ENCODE results near the gene GOLGA8K.
A peak's percentile ranks its signal among the peaks of the same experiment; 100 is the strongest.
"Not testable (repeated sequence)": the region's sequence is repeated elsewhere in the genome, so short reads cannot be mapped to it uniquely, and the experiment has no call there.

The GOLGA8K gene

DNA sequence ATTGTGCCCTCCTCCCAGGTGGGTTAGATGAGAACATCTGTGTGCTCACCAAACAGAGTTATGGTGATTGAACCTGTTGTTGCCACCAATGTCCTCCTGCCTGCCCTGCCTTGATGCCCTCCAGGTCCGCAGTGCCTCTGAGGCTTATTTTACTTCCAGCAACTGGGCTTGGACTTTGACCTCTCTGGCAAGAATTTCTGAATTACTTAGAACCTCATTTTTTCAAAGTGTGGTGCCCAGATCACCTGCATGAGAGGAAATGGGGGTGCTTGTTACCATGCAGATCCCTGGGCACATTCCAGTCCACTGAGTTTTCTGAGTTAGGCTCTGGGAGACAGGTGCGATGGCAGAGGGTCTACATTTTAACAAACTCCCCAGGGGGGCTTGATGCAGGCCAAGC lies 33.0 kb downstream of the GOLGA8K start:
- H3K36me3 ChIP-seq (ENCODE audit: control insufficient read depth in 4 of 4, insufficient read depth in 4 of 4, low read length in 3 of 4); H3K27ac ChIP-seq (ENCODE audit: insufficient read depth in 1 of 2, low read depth in 1 of 2, low read length in 2 of 2, poor library complexity in 1 of 2, severe bottlenecking in 2 of 2); H3K9me3 ChIP-seq (ENCODE audit: control extremely low read depth in 1 of 5, control insufficient read depth in 4 of 5, insufficient read depth in 2 of 5, low read depth in 1 of 5, low read length in 4 of 5); H3K4me3 ChIP-seq (ENCODE audit: control insufficient read depth in 1 of 7, extremely low read depth in 1 of 7, insufficient read depth in 4 of 7, low read depth in 2 of 7, low read length in 6 of 7); H3K4me1 ChIP-seq (ENCODE audit: control extremely low read depth in 1 of 4, control insufficient read depth in 4 of 4, insufficient read depth in 4 of 4, low read length in 3 of 4); POLR2A ChIA-PET; DNase-seq; CTCF ChIA-PET; H3K27me3 ChIP-seq (replicated peaks in 2 of 5; ENCODE audit: control insufficient read depth in 4 of 5, insufficient read depth in 5 of 5, low read length in 4 of 5): not testable (repeated sequence)
- WGBS (ENCODE audit: insufficient coverage): no CpG with 5 or more reads among the region's 2 CpGs

DNA sequence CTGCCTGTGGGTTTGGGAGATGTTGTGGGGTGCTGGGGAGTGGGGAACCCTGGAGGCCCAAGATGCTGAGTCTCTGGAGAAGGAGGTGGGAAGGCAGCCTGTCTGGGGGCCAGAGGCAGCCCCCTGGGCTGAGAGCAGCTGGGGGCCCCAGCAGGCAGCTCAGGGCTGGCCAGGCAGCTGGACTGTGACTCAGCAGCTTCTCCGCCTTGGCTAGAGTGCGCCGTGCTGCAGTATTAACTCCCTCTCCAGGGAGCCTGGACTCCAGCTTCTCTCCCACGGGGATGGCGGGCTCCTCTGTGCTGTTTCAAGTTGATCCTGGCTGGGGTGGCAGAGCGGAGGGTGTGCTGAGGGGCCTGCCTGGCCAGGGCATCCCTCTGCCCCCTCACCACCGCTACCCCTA lies 36.6 kb downstream of the GOLGA8K start:
- H3K4me1 ChIP-seq (ENCODE audit: control extremely low read depth in 1 of 4, control insufficient read depth in 4 of 4, insufficient read depth in 4 of 4, low read length in 3 of 4); DNase-seq; H3K9me3 ChIP-seq (ENCODE audit: control extremely low read depth in 1 of 5, control insufficient read depth in 4 of 5, insufficient read depth in 2 of 5, low read depth in 1 of 5, low read length in 4 of 5); H3K4me3 ChIP-seq (ENCODE audit: control insufficient read depth in 1 of 7, extremely low read depth in 1 of 7, insufficient read depth in 4 of 7, low read depth in 2 of 7, low read length in 6 of 7); H3K27ac ChIP-seq (ENCODE audit: insufficient read depth in 1 of 2, low read depth in 1 of 2, low read length in 2 of 2, poor library complexity in 1 of 2, severe bottlenecking in 2 of 2); H3K36me3 ChIP-seq (ENCODE audit: control insufficient read depth in 4 of 4, insufficient read depth in 4 of 4, low read length in 3 of 4); POLR2A ChIA-PET; H3K27me3 ChIP-seq (replicated peaks in 2 of 5; ENCODE audit: control insufficient read depth in 4 of 5, insufficient read depth in 5 of 5, low read length in 4 of 5); CTCF ChIA-PET: not testable (repeated sequence)
- no CpG with 5 or more reads among the region's 7 CpGs for WGBS (ENCODE audit: insufficient coverage)

DNA sequence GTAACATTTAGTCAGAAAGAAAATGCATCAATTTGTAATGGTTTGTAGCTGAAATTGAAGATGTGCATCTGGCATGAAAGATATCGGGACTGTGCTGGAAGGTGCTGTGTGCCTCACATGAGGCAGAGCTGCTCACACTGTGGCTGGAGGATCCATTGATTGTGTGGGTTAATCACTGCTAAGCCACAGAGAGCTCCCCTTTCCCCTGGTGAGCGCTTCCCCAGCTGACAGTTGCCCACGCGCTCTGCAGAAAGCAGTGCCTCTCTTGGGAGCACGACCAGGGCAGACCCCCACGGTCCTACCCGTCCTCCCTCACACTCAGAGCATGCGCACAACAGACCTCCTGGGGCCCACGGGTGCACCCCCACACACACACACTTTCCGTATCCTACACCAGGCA lies 37.1 kb downstream of the GOLGA8K start:
- POLR2A ChIA-PET; CTCF ChIA-PET; H3K4me3 ChIP-seq (ENCODE audit: control insufficient read depth in 1 of 7, extremely low read depth in 1 of 7, insufficient read depth in 4 of 7, low read depth in 2 of 7, low read length in 6 of 7); H3K4me1 ChIP-seq (ENCODE audit: control extremely low read depth in 1 of 4, control insufficient read depth in 4 of 4, insufficient read depth in 4 of 4, low read length in 3 of 4); H3K36me3 ChIP-seq (ENCODE audit: control insufficient read depth in 4 of 4, insufficient read depth in 4 of 4, low read length in 3 of 4); DNase-seq; H3K27ac ChIP-seq (ENCODE audit: insufficient read depth in 1 of 2, low read depth in 1 of 2, low read length in 2 of 2, poor library complexity in 1 of 2, severe bottlenecking in 2 of 2); H3K9me3 ChIP-seq (ENCODE audit: control extremely low read depth in 1 of 5, control insufficient read depth in 4 of 5, insufficient read depth in 2 of 5, low read depth in 1 of 5, low read length in 4 of 5); H3K27me3 ChIP-seq (replicated peaks in 2 of 5; ENCODE audit: control insufficient read depth in 4 of 5, insufficient read depth in 5 of 5, low read length in 4 of 5): not testable (repeated sequence)
- no CpG with 5 or more reads among the region's 10 CpGs for WGBS (ENCODE audit: insufficient coverage)

DNA sequence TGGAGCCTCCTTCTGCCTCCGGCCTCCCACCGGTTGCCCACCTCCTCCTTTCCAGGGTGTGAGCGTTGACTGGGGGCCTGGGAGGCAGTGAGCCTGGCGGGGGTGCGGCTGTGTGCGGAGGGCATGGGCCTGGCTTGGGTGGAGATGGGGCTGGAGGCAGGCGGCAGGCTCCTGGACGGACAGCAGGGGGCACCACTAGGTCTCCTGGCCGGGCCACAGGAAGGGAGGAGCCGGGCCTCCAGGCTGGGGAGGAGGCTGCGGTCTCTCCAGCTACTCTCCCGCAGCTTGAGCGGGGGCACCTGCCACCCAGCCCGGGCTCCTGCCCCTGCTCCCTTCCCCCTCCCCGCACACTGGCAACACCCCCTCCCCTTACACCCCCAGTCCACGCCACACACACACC lies 38.1 kb downstream of the GOLGA8K start:
- WGBS (ENCODE audit: insufficient coverage): no CpG with 5 or more reads among the region's 16 CpGs
- POLR2A ChIA-PET; DNase-seq; CTCF ChIA-PET; H3K36me3 ChIP-seq (ENCODE audit: control insufficient read depth in 4 of 4, insufficient read depth in 4 of 4, low read length in 3 of 4); H3K27ac ChIP-seq (ENCODE audit: insufficient read depth in 1 of 2, low read depth in 1 of 2, low read length in 2 of 2, poor library complexity in 1 of 2, severe bottlenecking in 2 of 2); H3K4me3 ChIP-seq (ENCODE audit: control insufficient read depth in 1 of 7, extremely low read depth in 1 of 7, insufficient read depth in 4 of 7, low read depth in 2 of 7, low read length in 6 of 7); H3K27me3 ChIP-seq (replicated peaks in 2 of 5; ENCODE audit: control insufficient read depth in 4 of 5, insufficient read depth in 5 of 5, low read length in 4 of 5); H3K4me1 ChIP-seq (ENCODE audit: control extremely low read depth in 1 of 4, control insufficient read depth in 4 of 4, insufficient read depth in 4 of 4, low read length in 3 of 4); H3K9me3 ChIP-seq (ENCODE audit: control extremely low read depth in 1 of 5, control insufficient read depth in 4 of 5, insufficient read depth in 2 of 5, low read depth in 1 of 5, low read length in 4 of 5): not testable (repeated sequence)

DNA sequence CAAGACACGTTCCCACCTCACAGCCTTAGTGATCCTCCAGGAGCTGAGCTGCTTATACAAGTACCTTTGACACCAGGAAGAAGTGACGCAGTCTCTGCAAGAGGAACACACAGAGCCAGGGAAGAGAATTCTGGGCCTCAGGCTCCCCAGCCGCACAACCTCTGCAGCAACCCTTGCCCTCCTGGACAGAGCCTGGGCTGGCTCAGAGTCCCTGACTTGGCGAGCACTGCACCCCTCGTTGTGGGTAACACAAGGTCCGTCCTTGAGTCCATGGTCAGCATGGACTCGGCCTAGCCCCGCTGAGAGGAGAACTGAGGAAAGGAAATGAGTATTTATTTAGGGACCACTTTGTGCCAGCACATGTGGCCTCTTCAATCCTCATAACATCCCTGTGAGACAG lies 39.6 kb downstream of the GOLGA8K start:
- no CpG with 5 or more reads among the region's 8 CpGs for WGBS (ENCODE audit: insufficient coverage)
- H3K36me3 ChIP-seq (ENCODE audit: control insufficient read depth in 4 of 4, insufficient read depth in 4 of 4, low read length in 3 of 4); H3K27me3 ChIP-seq (replicated peaks in 2 of 5; ENCODE audit: control insufficient read depth in 4 of 5, insufficient read depth in 5 of 5, low read length in 4 of 5); POLR2A ChIA-PET; DNase-seq; H3K27ac ChIP-seq (ENCODE audit: insufficient read depth in 1 of 2, low read depth in 1 of 2, low read length in 2 of 2, poor library complexity in 1 of 2, severe bottlenecking in 2 of 2); H3K4me1 ChIP-seq (ENCODE audit: control extremely low read depth in 1 of 4, control insufficient read depth in 4 of 4, insufficient read depth in 4 of 4, low read length in 3 of 4); H3K9me3 ChIP-seq (ENCODE audit: control extremely low read depth in 1 of 5, control insufficient read depth in 4 of 5, insufficient read depth in 2 of 5, low read depth in 1 of 5, low read length in 4 of 5); CTCF ChIA-PET; H3K4me3 ChIP-seq (ENCODE audit: control insufficient read depth in 1 of 7, extremely low read depth in 1 of 7, insufficient read depth in 4 of 7, low read depth in 2 of 7, low read length in 6 of 7): not testable (repeated sequence)

DNA sequence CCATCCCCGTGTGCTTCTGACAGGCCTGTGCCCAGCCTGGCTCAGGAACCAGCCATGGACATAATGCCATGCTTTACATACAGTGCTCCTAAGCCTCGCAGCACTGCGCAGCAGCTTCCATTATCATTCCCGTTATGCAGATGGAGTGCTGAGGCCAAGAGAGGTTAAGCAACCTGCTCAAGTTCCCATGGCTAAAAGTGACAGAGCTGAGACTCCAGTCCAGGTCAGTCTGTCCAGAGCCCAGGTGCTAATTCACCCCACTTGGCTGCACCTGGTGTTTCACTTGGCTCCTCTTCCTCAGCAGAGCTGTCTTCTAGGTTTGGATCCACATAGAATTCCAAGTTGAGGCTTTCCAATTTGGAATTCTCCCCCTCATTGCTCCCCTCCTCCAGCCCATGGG lies 41.4 kb downstream of the GOLGA8K start:
- H3K27ac ChIP-seq (ENCODE audit: insufficient read depth in 1 of 2, low read depth in 1 of 2, low read length in 2 of 2, poor library complexity in 1 of 2, severe bottlenecking in 2 of 2); H3K27me3 ChIP-seq (replicated peaks in 2 of 5; ENCODE audit: control insufficient read depth in 4 of 5, insufficient read depth in 5 of 5, low read length in 4 of 5); CTCF ChIA-PET; H3K9me3 ChIP-seq (ENCODE audit: control extremely low read depth in 1 of 5, control insufficient read depth in 4 of 5, insufficient read depth in 2 of 5, low read depth in 1 of 5, low read length in 4 of 5); H3K4me3 ChIP-seq (ENCODE audit: control insufficient read depth in 1 of 7, extremely low read depth in 1 of 7, insufficient read depth in 4 of 7, low read depth in 2 of 7, low read length in 6 of 7); POLR2A ChIA-PET; DNase-seq; H3K36me3 ChIP-seq (ENCODE audit: control insufficient read depth in 4 of 4, insufficient read depth in 4 of 4, low read length in 3 of 4); H3K4me1 ChIP-seq (ENCODE audit: control extremely low read depth in 1 of 4, control insufficient read depth in 4 of 4, insufficient read depth in 4 of 4, low read length in 3 of 4): not testable (repeated sequence)
- WGBS (ENCODE audit: insufficient coverage): no CpG with 5 or more reads among the region's 4 CpGs

DNA sequence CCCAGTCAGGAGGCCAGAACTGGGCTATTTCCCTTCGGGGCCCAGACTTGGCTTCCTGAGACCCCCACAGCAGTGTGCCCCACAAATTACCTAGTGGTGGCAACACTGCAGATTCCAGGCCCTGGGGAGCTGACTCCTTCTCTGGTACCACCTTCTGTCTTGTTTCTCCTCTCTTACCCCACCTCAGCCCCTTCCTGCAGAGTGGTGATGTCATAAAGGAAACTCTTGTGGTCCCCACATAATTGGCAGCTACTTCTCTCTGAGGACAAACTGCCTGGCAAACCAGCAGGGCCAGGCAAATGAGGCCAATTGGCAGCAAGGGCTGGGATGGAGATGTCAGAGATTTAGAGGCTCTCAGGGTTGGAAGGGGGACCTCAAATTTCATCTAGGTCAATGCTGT lies 44.6 kb downstream of the GOLGA8K start:
- H3K4me3 ChIP-seq (ENCODE audit: control insufficient read depth in 1 of 7, extremely low read depth in 1 of 7, insufficient read depth in 4 of 7, low read depth in 2 of 7, low read length in 6 of 7); H3K27me3 ChIP-seq (replicated peaks in 2 of 5; ENCODE audit: control insufficient read depth in 4 of 5, insufficient read depth in 5 of 5, low read length in 4 of 5); H3K36me3 ChIP-seq (ENCODE audit: control insufficient read depth in 4 of 4, insufficient read depth in 4 of 4, low read length in 3 of 4); H3K27ac ChIP-seq (ENCODE audit: insufficient read depth in 1 of 2, low read depth in 1 of 2, low read length in 2 of 2, poor library complexity in 1 of 2, severe bottlenecking in 2 of 2); H3K9me3 ChIP-seq (ENCODE audit: control extremely low read depth in 1 of 5, control insufficient read depth in 4 of 5, insufficient read depth in 2 of 5, low read depth in 1 of 5, low read length in 4 of 5); H3K4me1 ChIP-seq (ENCODE audit: control extremely low read depth in 1 of 4, control insufficient read depth in 4 of 4, insufficient read depth in 4 of 4, low read length in 3 of 4); POLR2A ChIA-PET; CTCF ChIA-PET: not testable (repeated sequence)
- no CpG with 5 or more reads among the region's 1 CpG for WGBS (ENCODE audit: insufficient coverage)
- peak in 1 of 3 donors; percentile 15 for DNase-seq

DNA sequence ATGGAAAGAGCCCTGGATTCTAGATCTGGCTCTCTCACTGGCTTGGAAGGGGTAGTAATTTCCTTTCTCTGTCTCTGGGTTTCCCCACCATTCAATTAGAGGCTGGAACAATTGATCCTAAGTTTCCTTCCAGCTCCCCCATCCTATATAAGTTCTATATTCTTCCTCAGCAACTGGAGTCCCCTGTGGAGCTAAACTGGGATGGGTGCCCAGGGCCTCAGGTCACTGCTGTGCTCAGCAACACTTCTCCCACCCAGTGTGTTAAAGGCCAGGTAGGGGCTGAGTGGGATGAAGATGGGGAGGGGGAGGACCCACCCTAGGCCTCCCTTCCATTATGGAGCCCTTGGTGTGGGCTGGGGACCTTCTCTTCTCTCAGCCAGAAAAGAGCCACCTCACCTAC lies 46.2 kb downstream of the GOLGA8K start:
- H3K4me1 ChIP-seq (ENCODE audit: control extremely low read depth in 1 of 4, control insufficient read depth in 4 of 4, insufficient read depth in 4 of 4, low read length in 3 of 4); H3K36me3 ChIP-seq (ENCODE audit: control insufficient read depth in 4 of 4, insufficient read depth in 4 of 4, low read length in 3 of 4); CTCF ChIA-PET; DNase-seq; POLR2A ChIA-PET; H3K4me3 ChIP-seq (ENCODE audit: control insufficient read depth in 1 of 7, extremely low read depth in 1 of 7, insufficient read depth in 4 of 7, low read depth in 2 of 7, low read length in 6 of 7); H3K27ac ChIP-seq (ENCODE audit: insufficient read depth in 1 of 2, low read depth in 1 of 2, low read length in 2 of 2, poor library complexity in 1 of 2, severe bottlenecking in 2 of 2); H3K27me3 ChIP-seq (replicated peaks in 2 of 5; ENCODE audit: control insufficient read depth in 4 of 5, insufficient read depth in 5 of 5, low read length in 4 of 5); H3K9me3 ChIP-seq (ENCODE audit: control extremely low read depth in 1 of 5, control insufficient read depth in 4 of 5, insufficient read depth in 2 of 5, low read depth in 1 of 5, low read length in 4 of 5): not testable (repeated sequence)

Data from common myeloid progenitor, CD34-positive (primary cell).